Measurements from ENCODE around the gene LAMC3. TPM values are rescaled to one million over a fixed set of nuclear protein-coding genes. Genes with fewer than 3 reads are reported as not detected.
A peak's percentile ranks its signal among the peaks of the same experiment; 100 is the strongest.

The LAMC3 gene
- total RNA-seq, 1 donor: not detected

DNA sequence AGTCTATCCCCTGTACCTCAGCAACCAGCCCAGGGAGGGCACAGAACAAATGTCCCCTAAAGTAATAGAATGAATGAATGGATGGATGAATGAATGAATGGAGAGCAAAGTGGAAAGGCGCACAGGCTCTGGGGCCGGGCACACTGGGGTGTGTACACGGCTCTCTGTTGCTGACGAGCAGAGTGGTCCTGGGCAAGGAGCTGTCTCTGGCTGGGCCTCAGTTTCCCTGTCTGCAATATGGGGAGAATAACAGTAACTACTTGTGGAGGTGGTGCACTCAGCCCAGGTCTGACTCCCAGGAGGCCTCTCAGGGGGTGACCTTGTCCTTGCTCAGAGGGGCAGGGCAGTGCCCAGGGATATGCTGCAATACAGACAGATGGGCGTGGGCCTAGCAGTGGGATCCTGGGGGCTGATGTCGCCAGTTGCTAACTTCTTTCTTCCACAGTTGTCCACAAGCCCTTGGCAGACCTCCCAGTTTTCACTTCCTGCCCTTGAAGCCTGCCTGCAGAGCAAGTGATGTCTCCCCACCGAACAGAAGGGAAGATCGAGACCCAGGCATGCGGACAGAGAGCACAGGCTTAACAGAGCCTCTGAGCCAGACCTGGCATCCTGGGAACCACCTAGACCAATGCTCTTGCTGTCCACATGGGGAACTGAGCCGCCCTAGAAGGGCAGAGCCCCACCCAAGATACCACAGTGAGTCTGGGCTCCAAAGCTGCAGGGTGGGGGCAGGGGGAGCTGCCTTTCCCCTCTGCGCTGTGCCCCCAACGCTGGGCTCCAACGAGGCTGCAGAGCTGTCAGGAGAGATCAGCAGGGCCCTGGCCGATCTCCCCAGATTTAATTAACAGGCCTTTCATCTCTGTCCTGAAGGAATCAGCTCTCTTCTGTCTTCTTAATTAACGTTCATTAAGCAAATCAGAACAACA, 13.6 kb upstream of the LAMC3 start:
- no peak overlapping the region for H3K4me3 ChIP-seq (ENCODE audit: low read depth, low read length)
- peak; percentile 58 for DNase-seq (ENCODE audit: low read depth)
- TF ChIP-seq CTCF (IDR thresholded peaks at IDR 0.05; ENCODE audit: insufficient read depth, low read length): peak; percentile 1

GRCh38 chr9:130996205-130996604, 12.8 kb upstream of the LAMC3 start:
- H3K4me3 ChIP-seq (ENCODE audit: low read depth, low read length): no peak overlapping the region
- no peak for DNase-seq (ENCODE audit: low read depth)
- no peak for TF ChIP-seq CTCF (IDR thresholded peaks at IDR 0.05; ENCODE audit: insufficient read depth, low read length)

GRCh38 chr9:130996676-130997394, 12.1 kb upstream of the LAMC3 start:
- DNase-seq (ENCODE audit: low read depth): no peak
- H3K4me3 ChIP-seq (ENCODE audit: low read depth, low read length): no peak overlapping the region
- no peak for TF ChIP-seq CTCF (IDR thresholded peaks at IDR 0.05; ENCODE audit: insufficient read depth, low read length)

- no peak for DNase-seq (ENCODE audit: low read depth)
- H3K4me3 ChIP-seq (ENCODE audit: low read depth, low read length): no peak overlapping the region
- no peak for TF ChIP-seq CTCF (IDR thresholded peaks at IDR 0.05; ENCODE audit: insufficient read depth, low read length)
Measured at GRCh38 chr9:130997395-130997684, 11.6 kb upstream of the LAMC3 start.

DNA sequence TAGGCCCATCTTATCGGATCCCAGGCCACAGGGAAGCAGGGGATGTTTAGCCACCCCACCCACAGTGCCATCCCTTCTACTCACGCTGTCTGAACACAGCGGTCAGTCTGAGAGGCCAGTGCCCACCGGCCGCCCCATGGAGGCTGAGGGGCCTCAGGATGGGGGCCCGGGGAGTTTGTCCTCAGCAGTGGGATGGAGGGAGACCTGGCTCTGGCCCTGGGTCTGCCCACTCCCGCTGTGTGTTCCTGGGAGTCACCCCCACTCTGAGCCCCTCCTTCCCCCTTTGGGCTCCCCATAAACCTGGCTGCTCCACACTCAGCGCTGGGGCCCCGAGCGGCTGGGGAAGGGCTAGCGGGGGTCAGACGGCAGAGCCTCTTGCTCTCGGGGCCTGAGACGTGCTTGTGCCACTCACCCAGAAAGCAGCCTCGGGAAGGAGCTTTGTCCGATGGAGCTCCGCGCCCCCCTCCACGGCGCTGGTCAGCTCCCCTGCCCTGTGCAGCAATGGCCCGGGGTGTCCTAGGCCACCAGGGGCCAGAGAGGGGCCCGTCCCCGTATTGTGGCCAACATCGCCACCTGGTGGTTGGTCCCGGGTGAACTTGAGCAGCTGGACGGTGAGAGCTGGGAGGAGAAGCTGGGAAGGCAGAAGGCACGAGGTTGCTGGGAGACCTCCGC, 10.9 kb upstream of the LAMC3 start:
- DNase-seq (ENCODE audit: low read depth): peak; percentile 60
- no peak overlapping the region for H3K4me3 ChIP-seq (ENCODE audit: low read depth, low read length)
- TF ChIP-seq CTCF (IDR thresholded peaks at IDR 0.05; ENCODE audit: insufficient read depth, low read length): peak; percentile 76

DNA sequence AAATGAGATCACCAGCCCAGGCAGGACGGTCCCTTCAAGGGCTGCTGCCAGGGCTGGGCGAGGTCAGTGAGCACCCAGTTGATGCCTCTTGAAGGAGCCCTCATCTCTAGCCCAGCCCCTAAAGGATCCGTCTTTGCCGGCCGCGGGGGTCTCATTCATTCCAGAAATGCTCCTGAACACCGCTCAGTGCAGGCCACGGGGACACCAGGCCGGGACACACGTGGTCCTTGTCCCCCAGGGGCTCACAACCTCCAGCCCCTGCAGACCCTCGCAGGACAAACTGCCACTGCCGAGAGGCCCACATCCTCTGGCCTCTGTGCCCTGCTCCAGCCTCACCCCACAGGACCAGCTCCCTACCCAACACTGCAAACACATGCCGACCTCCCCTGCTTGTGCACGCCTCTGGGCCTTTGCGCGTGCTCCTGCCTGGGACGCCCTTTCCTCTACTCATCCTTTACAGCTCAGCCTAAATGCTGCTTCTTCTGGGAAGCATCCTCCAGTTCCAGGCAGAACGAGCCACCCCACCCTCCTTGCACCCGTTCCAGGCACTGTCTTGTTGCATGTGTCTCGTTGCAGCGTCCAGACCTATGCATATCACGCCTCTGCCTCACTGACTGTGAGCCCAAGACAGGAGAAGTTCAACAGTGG, 10.3 kb upstream of the LAMC3 start:
- no peak for TF ChIP-seq CTCF (IDR thresholded peaks at IDR 0.05; ENCODE audit: insufficient read depth, low read length)
- DNase-seq (ENCODE audit: low read depth): peak; percentile 25
- H3K4me3 ChIP-seq (ENCODE audit: low read depth, low read length): no peak overlapping the region
